Smooth muscle cell (in vitro differentiated cells): ENCODE results near the gene CCDC196. TPM values are rescaled to one million over a fixed set of nuclear protein-coding genes. Genes with fewer than 3 reads are reported as not detected.

Source experiments
- DNase-seq: peaks from one replicate; lab custom pipeline; 2025; ENCODE audit not compliant: unreplicated experiment; lab: John Stamatoyannopoulos, UW
- H2AFZ ChIP-seq: fragments of 200-600 bp; sonication (generic); 2 replicates; pipeline ENCODE4 v1.6.0; 2016; ENCODE audit warnings: antibody characterized with exemption, low read depth, mild to moderate bottlenecking
- H3F3A ChIP-seq: fragments of 200-600 bp; sonication (generic); 2 replicates; pipeline ENCODE4 v1.6.0; 2017; ENCODE audit warnings: antibody characterized with exemption, low read depth
- H3K27ac ChIP-seq: fragments of 200-600 bp; sonication (generic); 2 replicates; pipeline ENCODE4 v1.5.1; 2016; ENCODE audit warnings: low read depth, mild to moderate bottlenecking
- H3K27me3 ChIP-seq: fragments of 200-600 bp; sonication (generic); 2 replicates; pipeline ENCODE4 v1.6.1; 2016; ENCODE audit warnings: low read depth, mild to moderate bottlenecking
- H3K36me3 ChIP-seq: fragments of 200-600 bp; sonication (generic); 2 replicates; pipeline ENCODE4 v1.5.1; 2016; ENCODE audit warnings: low read depth
- H3K4me1 ChIP-seq: fragments of 200-600 bp; sonication (generic); 2 replicates; pipeline ENCODE4 v1.5.1; 2016; ENCODE audit warnings: low read depth
- H3K4me2 ChIP-seq: fragments of 200-600 bp; sonication (generic); 2 replicates; pipeline ENCODE4 v1.6.0; 2016; ENCODE audit warnings: mild to moderate bottlenecking
- H3K4me3 ChIP-seq: fragments of 200-600 bp; sonication (generic); 2 replicates; pipeline ENCODE4 v1.5.1; 2016; ENCODE audit warnings: mild to moderate bottlenecking
- H3K79me2 ChIP-seq: fragments of 200-600 bp; sonication (generic); 2 replicates; pipeline ENCODE4 v1.6.0; 2016; ENCODE audit warnings: low read depth, mild to moderate bottlenecking
- H3K9ac ChIP-seq: fragments of 200-600 bp; sonication (generic); 2 replicates; pipeline ENCODE4 v1.6.0; 2016; ENCODE audit warnings: low read depth
- H3K9me3 ChIP-seq: fragments of 200-600 bp; sonication (generic); replicated peaks from 2 replicates; pipeline ENCODE4 v1.5.1; 2016; ENCODE audit warnings: low read depth
- H4K20me1 ChIP-seq: fragments of 200-600 bp; sonication (generic); 2 replicates; pipeline ENCODE4 v1.6.0; 2016; ENCODE audit warnings: low read depth
- CTCF ChIP-seq: fragments of 200-600 bp; sonication (generic); IDR thresholded peaks from 2 replicates; pipeline ENCODE4 v1.5.1; 2017; ENCODE audit warnings: borderline replicate concordance, mild to moderate bottlenecking, antibody characterized with exemption; ENCODE audit not compliant: insufficient read depth, poor library complexity, severe bottlenecking
- WGBS: methylation state at CpG from one replicate; pipeline ENCODE4 v1.1.7; 2016; ENCODE audit warnings: low lambda C conversion rate; 5-methylcytosine and 5-hydroxymethylcytosine counted together
- polyA plus RNA-seq: library from polyadenylated mRNA; unstranded; fragments of >200 nt; fragmentation: Nextera tagmentation; extraction: Ambion mirVana; gene quantifications from 2 replicates; pipeline ENCODE4 v1.2.1, GENCODE V29; 2016
- total RNA-seq: library from RNA; depleted of rRNA; stranded (reverse); fragments of >200 nt; gene quantifications from 2 replicates; pipeline ENCODE4 v1.2.3, GENCODE V29; 2014

Gene CCDC196, protein sequence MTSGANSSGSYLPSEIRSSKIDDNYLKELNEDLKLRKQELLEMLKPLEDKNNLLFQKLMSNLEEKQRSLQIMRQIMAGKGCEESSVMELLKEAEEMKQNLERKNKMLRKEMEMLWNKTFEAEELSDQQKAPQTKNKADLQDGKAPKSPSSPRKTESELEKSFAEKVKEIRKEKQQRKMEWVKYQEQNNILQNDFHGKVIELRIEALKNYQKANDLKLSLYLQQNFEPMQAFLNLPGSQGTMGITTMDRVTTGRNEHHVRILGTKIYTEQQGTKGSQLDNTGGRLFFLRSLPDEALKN
- total RNA-seq: not detected in 2 replicates
- polyA plus RNA-seq: not detected in 2 replicates

DNA sequence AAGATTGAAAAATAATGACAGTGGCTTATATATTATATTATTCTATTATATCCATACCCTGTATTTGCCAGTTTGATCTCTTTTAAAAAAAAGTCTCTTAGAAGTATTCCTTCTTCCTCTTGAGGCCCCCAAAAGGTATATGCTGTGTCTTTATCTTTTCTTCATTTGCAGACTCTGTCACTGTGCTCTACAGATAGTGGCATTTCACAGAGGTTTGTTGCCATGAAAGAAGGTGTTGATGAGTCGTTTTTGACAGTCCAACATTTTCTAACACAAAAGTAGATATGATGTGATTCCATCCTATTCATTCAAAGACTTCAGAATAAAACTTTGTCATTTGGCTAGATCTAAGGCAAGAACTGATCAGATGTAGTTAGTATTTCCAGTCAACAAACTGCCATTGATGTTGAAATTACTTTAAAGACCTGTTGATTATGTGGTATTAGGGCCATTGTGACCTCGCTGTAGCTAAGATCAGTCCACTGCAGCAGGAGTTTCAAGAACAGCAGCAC, at the start of gene CCDC196:
TSS of gene CCDC196 (plus strand) at position 462 of the 512 bp plus-strand sequence. CDS start 132 bp downstream, outside the sequence.
- no peaks in the 10 kb centered on the region for H3K36me3 ChIP-seq
- no peak for DNase-seq
- no peaks in the 10 kb centered on the region for H4K20me1 ChIP-seq
- H3K27me3 ChIP-seq: peaks cover 12% of the 10 kb centered on the region
- H3K79me2 ChIP-seq: no peaks in the 10 kb centered on the region
- H3K4me2 ChIP-seq: no peak within 1 kb of the TSS
- H3K27ac ChIP-seq: no peak within 1 kb of the TSS
- no peak for TF ChIP-seq CTCF
- no peaks in the 10 kb centered on the region for H3K4me1 ChIP-seq
- H2AFZ ChIP-seq: no peak within 1 kb of the TSS
- WGBS: 78% methylated on average over 2 of the region's 2 CpGs
- no peak within 1 kb of the TSS for H3K9ac ChIP-seq
- no peaks in the 10 kb centered on the region for H3K9me3 ChIP-seq
- no peak within 1 kb of the TSS for H3K4me3 ChIP-seq
- H3F3A ChIP-seq: no peaks in the 10 kb centered on the region

DNA sequence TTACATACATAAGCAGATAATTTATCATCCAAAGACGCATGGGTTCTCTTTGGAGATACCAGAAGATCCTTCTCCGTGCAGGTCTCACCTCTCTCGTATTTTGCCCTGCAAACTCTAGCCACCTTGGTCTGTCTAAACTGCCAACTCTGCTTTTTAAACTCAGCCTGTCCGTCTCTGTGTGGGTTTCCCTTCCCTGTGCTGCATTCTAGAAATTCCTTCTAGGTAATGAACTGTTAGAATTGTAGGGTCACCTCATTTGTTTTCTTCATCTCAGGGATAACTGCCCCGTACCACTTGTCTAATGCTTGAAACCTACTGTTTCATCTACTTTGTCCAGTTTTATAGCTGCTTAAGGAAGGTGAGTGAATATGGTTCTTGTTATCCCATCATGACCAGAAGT, 45.4 kb upstream of the CCDC196 start:
- no peaks in the 10 kb centered on the region for H3K27me3 ChIP-seq
- H3K27ac ChIP-seq: no peak overlapping the region
- H3K4me3 ChIP-seq: no peak overlapping the region
- no peak overlapping the region for H2AFZ ChIP-seq
- 84% methylated on average over 5 of the region's 5 CpGs for WGBS
- H3K9me3 ChIP-seq: peaks cover 16% of the 10 kb centered on the region
- no peaks in the 10 kb centered on the region for H3K36me3 ChIP-seq
- no peaks in the 10 kb centered on the region for H3K79me2 ChIP-seq
- no peaks in the 10 kb centered on the region for H4K20me1 ChIP-seq
- H3F3A ChIP-seq: no peaks in the 10 kb centered on the region
- no peak for DNase-seq
- H3K4me1 ChIP-seq: no peaks in the 10 kb centered on the region
- no peak overlapping the region for H3K9ac ChIP-seq
- H3K4me2 ChIP-seq: no peak overlapping the region
- no peak for TF ChIP-seq CTCF

GRCh38 chr14:66442953-66443571, 43.1 kb upstream of the CCDC196 start:
- no peaks in the 10 kb centered on the region for H3K4me1 ChIP-seq
- H3K27ac ChIP-seq: no peak overlapping the region
- H3K4me2 ChIP-seq: no peak overlapping the region
- peaks cover 16% of the 10 kb centered on the region for H3K9me3 ChIP-seq
- H3K9ac ChIP-seq: no peak overlapping the region
- H2AFZ ChIP-seq: no peak overlapping the region
- H3K36me3 ChIP-seq: no peaks in the 10 kb centered on the region
- no peaks in the 10 kb centered on the region for H3K79me2 ChIP-seq
- TF ChIP-seq CTCF: no peak
- no peak for DNase-seq
- no peaks in the 10 kb centered on the region for H3F3A ChIP-seq
- H3K27me3 ChIP-seq: no peaks in the 10 kb centered on the region
- H3K4me3 ChIP-seq: no peak overlapping the region
- 81% methylated on average over 4 of the region's 4 CpGs for WGBS
- H4K20me1 ChIP-seq: no peaks in the 10 kb centered on the region

- Histone ChIP-seq H3K9ac (no peak overlapping the region), H3F3A (no peaks in the 10 kb centered on the region), H3K4me3 (no peak overlapping the region), H3K79me2 (no peaks in the 10 kb centered on the region), H3K27me3 (no peaks in the 10 kb centered on the region), H3K4me1 (no peaks in the 10 kb centered on the region), H2AFZ (no peak overlapping the region), H3K36me3 (no peaks in the 10 kb centered on the region), H4K20me1 (no peaks in the 10 kb centered on the region), H3K27ac (no peak overlapping the region), H3K9me3 (peaks cover 12% of the 10 kb centered on the region), H3K4me2 (no peak overlapping the region)
- no peak for TF ChIP-seq CTCF
- 92% methylated on average over 2 of the region's 2 CpGs for WGBS
- no peak for DNase-seq
Observed at GRCh38 chr14:66443785-66444184, 42.4 kb upstream of the CCDC196 start.
